Liver (tissue), 2 donors: ENCODE data around the gene HS1BP3.

Source experiments
- TAF1 ChIP-seq: conservative IDR thresholded peaks from 2 replicates; pipeline ENCODE4 v1.6.1; 2016; ENCODE audit warnings: antibody characterized with exemption, mild to moderate bottlenecking
- TF ChIP-seq, protein P1 (sequence below): IDR thresholded peaks from 2 replicates; pipeline ENCODE4 v1.6.1; 2016; ENCODE audit warnings: antibody characterized with exemption, mild to moderate bottlenecking
- donor health status: healthy.

DNA sequence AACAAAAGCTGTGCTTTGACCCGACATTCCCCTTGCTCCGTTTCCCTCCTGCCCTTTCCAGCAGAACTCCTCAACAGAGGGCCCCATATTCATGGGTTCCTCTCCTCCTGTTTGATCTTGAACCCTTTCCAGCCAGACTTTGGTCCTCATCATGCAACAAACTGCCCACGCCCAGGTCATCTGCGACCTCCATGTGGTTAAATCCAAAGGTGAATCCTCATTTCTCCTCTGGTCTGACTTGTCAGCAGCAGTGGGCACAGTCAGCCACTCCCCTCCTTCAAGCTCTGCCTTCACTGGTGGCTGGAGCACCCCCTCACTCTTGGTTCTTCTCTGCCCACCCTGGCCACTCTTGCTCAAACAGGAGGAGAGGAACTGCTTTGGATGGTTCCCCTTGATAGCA lies 2.7 kb downstream of the HS1BP3 start:
- TF ChIP-seq TAF1 = no peak
- TF ChIP-seq, protein P1, sequence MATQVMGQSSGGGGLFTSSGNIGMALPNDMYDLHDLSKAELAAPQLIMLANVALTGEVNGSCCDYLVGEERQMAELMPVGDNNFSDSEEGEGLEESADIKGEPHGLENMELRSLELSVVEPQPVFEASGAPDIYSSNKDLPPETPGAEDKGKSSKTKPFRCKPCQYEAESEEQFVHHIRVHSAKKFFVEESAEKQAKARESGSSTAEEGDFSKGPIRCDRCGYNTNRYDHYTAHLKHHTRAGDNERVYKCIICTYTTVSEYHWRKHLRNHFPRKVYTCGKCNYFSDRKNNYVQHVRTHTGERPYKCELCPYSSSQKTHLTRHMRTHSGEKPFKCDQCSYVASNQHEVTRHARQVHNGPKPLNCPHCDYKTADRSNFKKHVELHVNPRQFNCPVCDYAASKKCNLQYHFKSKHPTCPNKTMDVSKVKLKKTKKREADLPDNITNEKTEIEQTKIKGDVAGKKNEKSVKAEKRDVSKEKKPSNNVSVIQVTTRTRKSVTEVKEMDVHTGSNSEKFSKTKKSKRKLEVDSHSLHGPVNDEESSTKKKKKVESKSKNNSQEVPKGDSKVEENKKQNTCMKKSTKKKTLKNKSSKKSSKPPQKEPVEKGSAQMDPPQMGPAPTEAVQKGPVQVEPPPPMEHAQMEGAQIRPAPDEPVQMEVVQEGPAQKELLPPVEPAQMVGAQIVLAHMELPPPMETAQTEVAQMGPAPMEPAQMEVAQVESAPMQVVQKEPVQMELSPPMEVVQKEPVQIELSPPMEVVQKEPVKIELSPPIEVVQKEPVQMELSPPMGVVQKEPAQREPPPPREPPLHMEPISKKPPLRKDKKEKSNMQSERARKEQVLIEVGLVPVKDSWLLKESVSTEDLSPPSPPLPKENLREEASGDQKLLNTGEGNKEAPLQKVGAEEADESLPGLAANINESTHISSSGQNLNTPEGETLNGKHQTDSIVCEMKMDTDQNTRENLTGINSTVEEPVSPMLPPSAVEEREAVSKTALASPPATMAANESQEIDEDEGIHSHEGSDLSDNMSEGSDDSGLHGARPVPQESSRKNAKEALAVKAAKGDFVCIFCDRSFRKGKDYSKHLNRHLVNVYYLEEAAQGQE = no peak
